LNCaP clone FGC (cell line): ENCODE measurements around the gene METTL21C.

Experiments
- DNase-seq: peaks from one replicate; pipeline ENCODE4 v3.0.0-alpha.2; 2011; ENCODE audit warnings: low read depth
- H3K4me3 ChIP-seq: 2 replicates; pipeline ENCODE4 v1.5.1; 2011; ENCODE audit warnings: mild to moderate bottlenecking, low read depth, low read length, control low read depth
- CTCF ChIP-seq: IDR thresholded peaks from 2 replicates; pipeline ENCODE4 v1.5.1; 2012; ENCODE audit warnings: mild to moderate bottlenecking; ENCODE audit not compliant: control insufficient read depth, insufficient read depth; ENCODE audit errors: extremely low read depth

METTL21C gene

DNA sequence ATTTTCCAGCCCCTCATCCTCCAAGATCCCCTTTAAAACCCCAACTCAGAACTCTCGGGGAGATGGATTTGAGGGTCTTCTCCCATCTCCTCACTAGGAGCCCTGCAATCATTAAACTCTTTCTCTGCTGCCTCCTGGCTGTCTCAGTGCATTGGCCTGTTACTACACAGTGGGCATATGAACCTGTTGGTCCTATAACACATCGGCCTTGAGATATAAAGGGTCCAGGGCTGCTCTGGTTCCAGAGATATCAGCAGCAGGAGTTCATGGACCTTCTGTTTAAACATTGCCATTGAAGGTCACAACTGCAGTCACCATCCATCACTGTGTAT lies 3.8 kb upstream of the METTL21C start:
- TF ChIP-seq CTCF, result no peak
- H3K4me3 ChIP-seq, result no peak overlapping the region
- no peak for DNase-seq

DNA sequence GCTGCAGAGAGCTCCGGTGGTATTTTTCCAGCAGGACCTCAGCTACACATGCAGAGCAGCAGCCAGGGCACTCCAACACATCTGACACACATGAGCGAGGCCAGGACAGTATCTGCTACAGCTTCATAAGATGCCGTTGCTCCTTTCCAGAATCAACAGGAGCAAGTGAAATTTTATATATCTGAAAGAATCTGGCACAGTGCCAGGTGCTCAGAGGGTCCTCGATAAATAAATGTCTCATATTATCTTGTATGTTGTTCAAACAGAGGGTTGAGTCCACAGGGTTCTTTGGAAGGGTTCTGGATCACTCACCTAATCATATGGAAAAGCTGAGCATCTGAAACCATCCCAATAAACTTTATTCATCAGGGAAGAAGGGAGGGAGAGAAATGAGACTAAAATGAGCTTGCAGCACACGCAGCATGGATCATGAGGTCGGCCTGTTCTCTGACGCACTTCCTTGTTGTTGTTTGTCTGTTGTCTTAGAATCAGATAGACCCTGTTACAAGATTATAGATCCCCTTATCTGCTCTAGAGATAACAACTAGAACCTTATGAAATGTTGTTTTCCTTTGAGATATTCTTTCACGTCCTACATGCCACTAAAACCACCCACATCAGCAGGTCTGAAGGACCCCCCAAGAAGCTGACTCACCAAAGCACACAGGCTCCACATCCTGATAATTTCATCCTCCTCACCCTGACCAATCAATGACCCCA lies 3.2 kb upstream of the METTL21C start:
- no peak overlapping the region for H3K4me3 ChIP-seq
- no peak for DNase-seq
- TF ChIP-seq CTCF, result no peak

DNA sequence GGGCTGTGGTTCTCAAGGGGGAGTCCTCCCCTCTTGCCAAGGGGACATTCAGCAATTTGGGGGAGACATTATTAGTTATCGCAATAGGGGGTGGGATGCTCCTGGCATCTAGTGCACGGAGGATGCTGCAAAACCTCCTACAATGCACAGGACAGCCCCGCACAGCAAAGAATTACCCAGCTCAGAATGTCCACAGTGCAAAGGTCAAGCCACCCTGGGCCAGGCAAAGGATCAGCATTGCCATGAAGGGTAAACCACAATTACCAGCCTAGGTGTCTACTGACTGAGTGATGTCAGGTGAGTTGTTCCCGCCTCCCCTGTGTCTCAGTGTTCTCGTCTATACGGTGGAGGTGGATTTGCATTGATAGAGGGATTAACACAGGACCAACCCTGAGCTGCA lies 2.4 kb upstream of the METTL21C start:
- no peak for DNase-seq
- no peak for TF ChIP-seq CTCF

GRCh38 chr13:102696465-102696864 lies 1.6 kb upstream of the METTL21C start:
- H3K4me3 ChIP-seq, result no peak overlapping the region
- TF ChIP-seq CTCF, result no peak
- no peak for DNase-seq

More for the DNA sequence above, 2.4 kb upstream of the METTL21C start:
- no peak overlapping the region for H3K4me3 ChIP-seq

DNA sequence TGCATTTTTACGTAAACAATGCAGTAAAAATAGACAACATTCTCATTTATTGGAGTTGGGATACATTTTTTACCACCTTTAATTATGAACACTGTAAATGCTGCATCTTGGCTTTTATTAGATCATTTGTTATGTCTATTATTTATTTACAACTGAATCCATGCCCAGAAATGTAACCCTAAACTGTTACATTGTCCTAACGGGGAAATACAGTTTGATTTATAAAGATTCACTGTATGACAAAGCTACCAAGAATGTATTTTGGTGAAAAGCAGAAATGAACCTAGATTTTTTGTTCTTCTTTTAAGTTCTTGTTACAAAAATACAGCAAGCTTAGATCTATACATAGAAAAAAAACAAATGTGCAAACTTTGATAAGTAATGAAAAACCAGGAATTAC lies 1.1 kb downstream of the METTL21C start:
- H3K4me3 ChIP-seq, result no peak overlapping the region
- DNase-seq, result peak; percentile 6
- no peak for TF ChIP-seq CTCF

DNA sequence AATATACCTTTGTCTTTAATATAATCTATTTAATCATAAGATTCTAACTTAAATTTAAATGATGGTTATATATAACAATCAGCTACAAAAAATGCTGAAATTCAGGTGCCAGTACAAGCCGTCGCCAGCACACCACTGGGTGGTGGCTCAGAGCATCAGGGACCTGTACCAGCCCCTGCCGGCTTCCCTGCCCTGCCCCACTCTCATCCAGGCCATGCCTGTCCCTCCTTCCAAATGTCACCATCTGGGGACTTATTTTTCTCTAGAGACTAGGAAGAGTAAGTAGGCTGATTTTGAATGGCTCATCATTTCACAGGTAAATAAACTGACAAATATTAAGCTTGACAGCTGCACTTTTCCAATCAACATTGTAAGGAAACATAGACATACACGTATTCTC lies 1.6 kb downstream of the METTL21C start:
- no peak for DNase-seq
- TF ChIP-seq CTCF, result no peak
- no peak overlapping the region for H3K4me3 ChIP-seq

DNA sequence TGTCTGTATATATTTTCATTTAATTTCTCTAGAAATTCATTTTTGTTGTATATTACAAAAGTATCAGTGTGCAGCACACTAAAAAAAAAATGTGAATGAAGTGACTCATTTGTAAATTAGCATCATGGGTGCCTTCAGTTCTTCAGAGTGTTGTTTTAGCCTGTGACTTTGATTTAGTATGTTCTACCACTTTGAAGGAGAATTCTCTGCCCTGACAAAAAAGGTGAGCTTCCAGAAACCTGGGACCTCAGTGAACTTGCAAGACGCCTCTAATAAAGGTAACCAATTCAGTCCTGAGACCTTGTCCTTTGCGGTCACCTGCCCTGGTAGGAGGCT lies 2.4 kb downstream of the METTL21C start:
- no peak for DNase-seq
- no peak for TF ChIP-seq CTCF
- H3K4me3 ChIP-seq, result no peak overlapping the region
